A549 treated with AZD2906 at 1 μM for 4 hours (cell line): ENCODE data around the gene SUPT4H1. TPM values are rescaled to one million over a fixed set of nuclear protein-coding genes. Genes with fewer than 3 reads are reported as not detected.

Experiments
- total RNA-seq: library from RNA; stranded (reverse); fragments of 200-300 nt; extraction: Qiagen RNA extraction; gene quantifications from 5 replicates; pipeline ENCODE4 v1.2.3, GENCODE V29; 2022

SUPT4H1 gene
- 99.0 to 159 TPM (median 146 TPM) in 5 replicates for total RNA-seq

GRCh38 chr17:58351831-58352595, at the start of gene SUPT4H1:
Gene SUPT4H1 (minus strand): TSS chr17:58352201. CDS start chr17:58352135, 66 bp downstream.

GRCh38 chr17:58328195-58329034, 23.6 kb downstream of the SUPT4H1 start, which contains the start of gene TSPOAP1:
Gene TSPOAP1 (minus strand): TSS chr17:58328795. CDS start chr17:58327920, 875 bp downstream.

Other genes with a start within 250 kb of the SUPT4H1 start
- 0.02 to 0.03 TPM in 2 of 5 replicates, not detected in the others for gene OR4D1, start 203.8 kb downstream of the SUPT4H1 start, total RNA-seq
- not detected in 5 replicates for gene OR4D2, start 185.2 kb downstream of the SUPT4H1 start, total RNA-seq
- 0.03 TPM in 1 of 5 replicates, not detected in the others for gene EPX, start 159.5 kb downstream of the SUPT4H1 start, total RNA-seq
- 9.7 to 11.7 TPM (median 11.4 TPM) in 5 replicates for gene MKS1, start 132.9 kb downstream of the SUPT4H1 start, total RNA-seq
- 0.06 to 0.10 TPM (median 0.08 TPM) in 4 of 5 replicates, not detected in the other for gene LPO, start 113.6 kb downstream of the SUPT4H1 start, total RNA-seq
- not detected in 5 replicates for gene MPO, start 71.3 kb downstream of the SUPT4H1 start, total RNA-seq
- not detected in 5 replicates for gene TSPOAP1, start 23.4 kb downstream of the SUPT4H1 start, total RNA-seq
- 0.26 to 0.45 TPM (median 0.34 TPM) in 5 replicates for gene RNF43, start 65.3 kb upstream of the SUPT4H1 start, total RNA-seq
- not detected in 5 replicates for gene HSF5, start 136.2 kb upstream of the SUPT4H1 start, total RNA-seq
- 8.4 to 11.0 TPM (median 9.2 TPM) in 5 replicates for gene MTMR4, start 162.4 kb upstream of the SUPT4H1 start, total RNA-seq